Spleen (tissue), 7 donors: ENCODE results near the gene PVALEF.

Experiments used
- POLR2A ChIP-seq, 3 donors: fragments of 450-650 bp; IDR thresholded peaks; one replicate each; pipeline ENCODE4 v1.5.1; 2017; ENCODE audit warnings: antibody characterized with exemption in 3 of 3, mild to moderate bottlenecking in 1 of 3
- TF ChIP-seq, protein P1 (sequence below), 11 experiments: fragments of 200-600 bp in 7 of 11; fragments of 450-650 bp in 4 of 11; sonication (generic) in 4 of 11; IDR thresholded peaks in 8 of 11; conservative IDR thresholded peaks in 3 of 11; 1 replicate in 7 of 11; 2 replicates in 4 of 11; pipeline versions ENCODE4 v1.4.0 to v1.8.0; 2016 to 2021; ENCODE audit warnings: antibody characterized with exemption in 11 of 11, inconsistent platforms in 4 of 11, mild to moderate bottlenecking in 1 of 11
- donor health status: DM: no; HTN: no; CAD: no; lungs with moderate emphysema.
- donor health status: DM: no; HTN: no; CAD: no.
- donor health status: DM: no; HTN: no; CAD: no.

DNA sequence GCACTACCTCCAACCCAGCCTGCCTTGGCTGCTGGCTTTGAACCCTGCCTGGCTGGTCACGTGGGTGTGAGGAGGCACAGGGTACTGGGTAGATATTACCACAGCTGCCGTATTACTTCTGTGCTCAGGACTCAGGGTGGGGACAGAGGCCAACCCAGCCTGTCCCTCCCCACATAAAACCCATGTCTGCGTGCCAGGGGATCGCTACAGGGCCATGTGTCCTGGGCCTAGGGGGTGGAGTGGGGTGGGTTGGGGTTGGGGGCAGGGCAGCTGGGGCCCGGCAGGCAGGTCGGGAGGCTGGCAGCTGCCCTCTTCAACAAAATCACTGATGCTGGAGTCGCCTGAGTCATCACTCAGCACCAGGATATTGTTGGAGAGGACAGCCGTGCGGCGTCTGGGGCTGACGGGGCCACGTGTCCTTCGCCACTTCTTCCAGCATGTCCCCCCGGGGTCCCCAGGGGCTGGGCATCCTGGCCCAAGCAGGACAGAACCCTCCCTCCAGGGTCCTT lies 39.7 kb upstream of the PVALEF start:
- TF ChIP-seq POLR2A (IDR thresholded peaks at IDR 0.05): no peak
- TF ChIP-seq, protein P1, sequence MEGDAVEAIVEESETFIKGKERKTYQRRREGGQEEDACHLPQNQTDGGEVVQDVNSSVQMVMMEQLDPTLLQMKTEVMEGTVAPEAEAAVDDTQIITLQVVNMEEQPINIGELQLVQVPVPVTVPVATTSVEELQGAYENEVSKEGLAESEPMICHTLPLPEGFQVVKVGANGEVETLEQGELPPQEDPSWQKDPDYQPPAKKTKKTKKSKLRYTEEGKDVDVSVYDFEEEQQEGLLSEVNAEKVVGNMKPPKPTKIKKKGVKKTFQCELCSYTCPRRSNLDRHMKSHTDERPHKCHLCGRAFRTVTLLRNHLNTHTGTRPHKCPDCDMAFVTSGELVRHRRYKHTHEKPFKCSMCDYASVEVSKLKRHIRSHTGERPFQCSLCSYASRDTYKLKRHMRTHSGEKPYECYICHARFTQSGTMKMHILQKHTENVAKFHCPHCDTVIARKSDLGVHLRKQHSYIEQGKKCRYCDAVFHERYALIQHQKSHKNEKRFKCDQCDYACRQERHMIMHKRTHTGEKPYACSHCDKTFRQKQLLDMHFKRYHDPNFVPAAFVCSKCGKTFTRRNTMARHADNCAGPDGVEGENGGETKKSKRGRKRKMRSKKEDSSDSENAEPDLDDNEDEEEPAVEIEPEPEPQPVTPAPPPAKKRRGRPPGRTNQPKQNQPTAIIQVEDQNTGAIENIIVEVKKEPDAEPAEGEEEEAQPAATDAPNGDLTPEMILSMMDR (IDR thresholded peaks at IDR 0.05 in 8 of 11, conservative IDR thresholded peaks at IDR 0.05 in 3 of 11): no peak
